ENCODE data around the gene WDR33.

The WDR33 gene

DNA sequence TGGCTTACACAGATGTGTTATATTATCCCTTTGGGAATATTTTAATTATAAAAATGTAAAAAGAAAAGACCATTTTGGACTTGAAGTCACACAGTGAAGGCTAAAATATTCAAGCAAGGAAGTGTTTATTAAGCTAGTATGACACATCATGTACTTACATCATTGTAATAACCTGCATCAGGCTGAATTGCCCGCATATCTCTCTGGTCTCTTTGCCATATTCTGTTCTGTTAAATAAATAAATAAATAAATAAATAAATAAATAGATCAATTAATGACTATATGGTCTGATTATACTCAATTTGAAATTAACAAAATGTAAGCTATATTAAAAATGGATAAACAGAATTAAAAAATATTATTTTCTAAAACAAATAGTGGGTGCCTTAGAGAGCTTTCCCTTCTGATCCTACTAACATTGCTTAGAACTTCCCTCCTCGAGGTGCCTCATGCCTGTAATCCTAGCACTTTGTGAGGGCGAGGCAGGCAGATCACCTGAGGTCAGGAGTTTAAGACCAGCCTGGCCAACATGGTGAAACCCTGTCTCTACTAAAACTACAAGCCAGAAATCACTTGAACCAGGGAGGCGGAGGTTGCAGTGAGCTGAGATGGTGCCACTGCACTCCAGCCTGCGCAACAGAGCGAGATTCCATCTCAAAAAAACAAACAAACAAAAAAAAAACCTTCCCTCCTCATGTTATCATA is 42.0 kb downstream of the WDR33 start:
- TF ChIP-seq, protein P1, sequence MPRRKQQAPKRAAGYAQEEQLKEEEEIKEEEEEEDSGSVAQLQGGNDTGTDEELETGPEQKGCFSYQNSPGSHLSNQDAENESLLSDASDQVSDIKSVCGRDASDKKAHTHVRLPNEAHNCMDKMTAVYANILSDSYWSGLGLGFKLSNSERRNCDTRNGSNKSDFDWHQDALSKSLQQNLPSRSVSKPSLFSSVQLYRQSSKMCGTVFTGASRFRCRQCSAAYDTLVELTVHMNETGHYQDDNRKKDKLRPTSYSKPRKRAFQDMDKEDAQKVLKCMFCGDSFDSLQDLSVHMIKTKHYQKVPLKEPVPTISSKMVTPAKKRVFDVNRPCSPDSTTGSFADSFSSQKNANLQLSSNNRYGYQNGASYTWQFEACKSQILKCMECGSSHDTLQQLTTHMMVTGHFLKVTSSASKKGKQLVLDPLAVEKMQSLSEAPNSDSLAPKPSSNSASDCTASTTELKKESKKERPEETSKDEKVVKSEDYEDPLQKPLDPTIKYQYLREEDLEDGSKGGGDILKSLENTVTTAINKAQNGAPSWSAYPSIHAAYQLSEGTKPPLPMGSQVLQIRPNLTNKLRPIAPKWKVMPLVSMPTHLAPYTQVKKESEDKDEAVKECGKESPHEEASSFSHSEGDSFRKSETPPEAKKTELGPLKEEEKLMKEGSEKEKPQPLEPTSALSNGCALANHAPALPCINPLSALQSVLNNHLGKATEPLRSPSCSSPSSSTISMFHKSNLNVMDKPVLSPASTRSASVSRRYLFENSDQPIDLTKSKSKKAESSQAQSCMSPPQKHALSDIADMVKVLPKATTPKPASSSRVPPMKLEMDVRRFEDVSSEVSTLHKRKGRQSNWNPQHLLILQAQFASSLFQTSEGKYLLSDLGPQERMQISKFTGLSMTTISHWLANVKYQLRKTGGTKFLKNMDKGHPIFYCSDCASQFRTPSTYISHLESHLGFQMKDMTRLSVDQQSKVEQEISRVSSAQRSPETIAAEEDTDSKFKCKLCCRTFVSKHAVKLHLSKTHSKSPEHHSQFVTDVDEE (CRISPR knock-in tag; IDR thresholded peaks at IDR 0.05): no peak
- TF ChIP-seq, protein P2, sequence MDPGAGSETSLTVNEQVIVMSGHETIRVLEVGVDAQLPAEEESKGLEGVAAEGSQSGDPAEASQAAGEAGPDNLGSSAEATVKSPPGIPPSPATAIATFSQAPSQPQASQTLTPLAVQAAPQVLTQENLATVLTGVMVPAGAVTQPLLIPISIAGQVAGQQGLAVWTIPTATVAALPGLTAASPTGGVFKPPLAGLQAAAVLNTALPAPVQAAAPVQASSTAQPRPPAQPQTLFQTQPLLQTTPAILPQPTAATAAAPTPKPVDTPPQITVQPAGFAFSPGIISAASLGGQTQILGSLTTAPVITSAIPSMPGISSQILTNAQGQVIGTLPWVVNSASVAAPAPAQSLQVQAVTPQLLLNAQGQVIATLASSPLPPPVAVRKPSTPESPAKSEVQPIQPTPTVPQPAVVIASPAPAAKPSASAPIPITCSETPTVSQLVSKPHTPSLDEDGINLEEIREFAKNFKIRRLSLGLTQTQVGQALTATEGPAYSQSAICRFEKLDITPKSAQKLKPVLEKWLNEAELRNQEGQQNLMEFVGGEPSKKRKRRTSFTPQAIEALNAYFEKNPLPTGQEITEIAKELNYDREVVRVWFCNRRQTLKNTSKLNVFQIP (CRISPR knock-in tag; IDR thresholded peaks at IDR 0.05; ENCODE audit: borderline replicate concordance, low read depth): no peak
- TF ChIP-seq TOX (CRISPR knock-in tag; IDR thresholded peaks at IDR 0.05; ENCODE audit: borderline replicate concordance) (no peak), ZNF70 (CRISPR knock-in tag; IDR thresholded peaks at IDR 0.05) (no peak), ZNF565 (CRISPR knock-in tag; conservative IDR thresholded peaks at IDR 0.05; ENCODE audit: low read depth) (no peak), ZFP3 (CRISPR knock-in tag; IDR thresholded peaks at IDR 0.05) (no peak), ARNTL (CRISPR knock-in tag; IDR thresholded peaks at IDR 0.05; ENCODE audit: borderline replicate concordance, low read depth) (no peak), PPARA (CRISPR knock-in tag; IDR thresholded peaks at IDR 0.05; ENCODE audit: borderline replicate concordance) (no peak), BACH2 (CRISPR knock-in tag; IDR thresholded peaks at IDR 0.05; ENCODE audit: borderline replicate concordance) (no peak), ESRRG (CRISPR knock-in tag; IDR thresholded peaks at IDR 0.05) (no peak), ZC3H10 (CRISPR knock-in tag; IDR thresholded peaks at IDR 0.05) (no peak), SNAI2 (CRISPR knock-in tag; IDR thresholded peaks at IDR 0.05) (no peak), TCF4 (CRISPR knock-in tag; IDR thresholded peaks at IDR 0.05; ENCODE audit: borderline replicate concordance) (no peak), ZNF8 (CRISPR knock-in tag; IDR thresholded peaks at IDR 0.05) (no peak)
- TF ChIP-seq, protein P3, sequence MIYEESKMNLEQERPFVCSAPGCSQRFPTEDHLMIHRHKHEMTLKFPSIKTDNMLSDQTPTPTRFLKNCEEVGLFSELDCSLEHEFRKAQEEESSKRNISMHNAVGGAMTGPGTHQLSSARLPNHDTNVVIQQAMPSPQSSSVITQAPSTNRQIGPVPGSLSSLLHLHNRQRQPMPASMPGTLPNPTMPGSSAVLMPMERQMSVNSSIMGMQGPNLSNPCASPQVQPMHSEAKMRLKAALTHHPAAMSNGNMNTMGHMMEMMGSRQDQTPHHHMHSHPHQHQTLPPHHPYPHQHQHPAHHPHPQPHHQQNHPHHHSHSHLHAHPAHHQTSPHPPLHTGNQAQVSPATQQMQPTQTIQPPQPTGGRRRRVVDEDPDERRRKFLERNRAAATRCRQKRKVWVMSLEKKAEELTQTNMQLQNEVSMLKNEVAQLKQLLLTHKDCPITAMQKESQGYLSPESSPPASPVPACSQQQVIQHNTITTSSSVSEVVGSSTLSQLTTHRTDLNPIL (CRISPR knock-in tag; IDR thresholded peaks at IDR 0.05; ENCODE audit: low read depth): no peak
- ATAC-seq: no peak

DNA sequence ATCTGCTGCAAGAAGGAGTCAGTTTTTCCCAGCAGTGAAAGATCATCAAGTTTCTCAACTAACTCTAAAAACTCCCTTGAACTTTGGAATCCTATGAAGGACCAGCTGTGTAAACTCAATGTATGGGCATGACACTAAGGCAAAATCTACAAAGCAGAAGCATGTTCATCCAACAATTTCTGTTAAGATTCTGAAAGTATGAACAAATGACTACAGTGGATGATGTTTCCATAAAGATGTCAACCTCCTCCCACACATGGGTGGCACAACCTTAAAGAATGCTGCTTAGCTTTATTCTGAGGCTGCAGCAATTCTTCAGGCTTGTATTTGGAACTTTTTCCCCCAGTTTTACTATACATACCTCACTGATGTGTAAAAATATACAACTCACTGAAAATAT is 47.2 kb downstream of the WDR33 start:
- TF ChIP-seq ZFP3 (CRISPR knock-in tag; IDR thresholded peaks at IDR 0.05): no peak
- TF ChIP-seq ZFP30 (CRISPR knock-in tag; IDR thresholded peaks at IDR 0.05): no peak
- TF ChIP-seq PPARA (CRISPR knock-in tag; IDR thresholded peaks at IDR 0.05; ENCODE audit: borderline replicate concordance): no peak
- TF ChIP-seq, protein P4, sequence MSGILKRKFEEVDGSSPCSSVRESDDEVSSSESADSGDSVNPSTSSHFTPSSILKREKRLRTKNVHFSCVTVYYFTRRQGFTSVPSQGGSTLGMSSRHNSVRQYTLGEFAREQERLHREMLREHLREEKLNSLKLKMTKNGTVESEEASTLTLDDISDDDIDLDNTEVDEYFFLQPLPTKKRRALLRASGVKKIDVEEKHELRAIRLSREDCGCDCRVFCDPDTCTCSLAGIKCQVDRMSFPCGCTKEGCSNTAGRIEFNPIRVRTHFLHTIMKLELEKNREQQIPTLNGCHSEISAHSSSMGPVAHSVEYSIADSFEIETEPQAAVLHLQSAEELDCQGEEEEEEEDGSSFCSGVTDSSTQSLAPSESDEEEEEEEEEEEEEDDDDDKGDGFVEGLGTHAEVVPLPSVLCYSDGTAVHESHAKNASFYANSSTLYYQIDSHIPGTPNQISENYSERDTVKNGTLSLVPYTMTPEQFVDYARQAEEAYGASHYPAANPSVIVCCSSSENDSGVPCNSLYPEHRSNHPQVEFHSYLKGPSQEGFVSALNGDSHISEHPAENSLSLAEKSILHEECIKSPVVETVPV (CRISPR knock-in tag; IDR thresholded peaks at IDR 0.05): no peak
- TF ChIP-seq, protein P2 (CRISPR knock-in tag; IDR thresholded peaks at IDR 0.05; ENCODE audit: borderline replicate concordance, low read depth): no peak
- no peak for TF ChIP-seq RARB (CRISPR knock-in tag; IDR thresholded peaks at IDR 0.05)
- no peak for TF ChIP-seq ESRRG (CRISPR knock-in tag; IDR thresholded peaks at IDR 0.05)
- TF ChIP-seq ARNTL (CRISPR knock-in tag; IDR thresholded peaks at IDR 0.05; ENCODE audit: borderline replicate concordance, low read depth): no peak
- no peak for TF ChIP-seq TOX (CRISPR knock-in tag; IDR thresholded peaks at IDR 0.05; ENCODE audit: borderline replicate concordance)
- TF ChIP-seq SNAI2 (CRISPR knock-in tag; IDR thresholded peaks at IDR 0.05): no peak
- TF ChIP-seq, protein P3 (CRISPR knock-in tag; IDR thresholded peaks at IDR 0.05; ENCODE audit: low read depth): no peak
- TF ChIP-seq TCF4 (CRISPR knock-in tag; IDR thresholded peaks at IDR 0.05; ENCODE audit: borderline replicate concordance): no peak
- TF ChIP-seq CSDC2 (CRISPR knock-in tag; IDR thresholded peaks at IDR 0.05): no peak
- TF ChIP-seq, protein P5, sequence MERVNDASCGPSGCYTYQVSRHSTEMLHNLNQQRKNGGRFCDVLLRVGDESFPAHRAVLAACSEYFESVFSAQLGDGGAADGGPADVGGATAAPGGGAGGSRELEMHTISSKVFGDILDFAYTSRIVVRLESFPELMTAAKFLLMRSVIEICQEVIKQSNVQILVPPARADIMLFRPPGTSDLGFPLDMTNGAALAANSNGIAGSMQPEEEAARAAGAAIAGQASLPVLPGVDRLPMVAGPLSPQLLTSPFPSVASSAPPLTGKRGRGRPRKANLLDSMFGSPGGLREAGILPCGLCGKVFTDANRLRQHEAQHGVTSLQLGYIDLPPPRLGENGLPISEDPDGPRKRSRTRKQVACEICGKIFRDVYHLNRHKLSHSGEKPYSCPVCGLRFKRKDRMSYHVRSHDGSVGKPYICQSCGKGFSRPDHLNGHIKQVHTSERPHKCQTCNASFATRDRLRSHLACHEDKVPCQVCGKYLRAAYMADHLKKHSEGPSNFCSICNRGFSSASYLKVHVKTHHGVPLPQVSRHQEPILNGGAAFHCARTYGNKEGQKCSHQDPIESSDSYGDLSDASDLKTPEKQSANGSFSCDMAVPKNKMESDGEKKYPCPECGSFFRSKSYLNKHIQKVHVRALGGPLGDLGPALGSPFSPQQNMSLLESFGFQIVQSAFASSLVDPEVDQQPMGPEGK (CRISPR knock-in tag; IDR thresholded peaks at IDR 0.05; ENCODE audit: borderline replicate concordance): no peak
- no peak for TF ChIP-seq OSR1 (CRISPR knock-in tag; IDR thresholded peaks at IDR 0.05)
- TF ChIP-seq, protein P1 (CRISPR knock-in tag; IDR thresholded peaks at IDR 0.05): no peak
- TF ChIP-seq ISL1 (CRISPR knock-in tag; IDR thresholded peaks at IDR 0.05): no peak
- no peak for TF ChIP-seq BACH2 (CRISPR knock-in tag; IDR thresholded peaks at IDR 0.05; ENCODE audit: borderline replicate concordance)
- TF ChIP-seq ZC3H10 (CRISPR knock-in tag; IDR thresholded peaks at IDR 0.05): no peak
- ATAC-seq: no peak

Data from SK-N-SH treated with all-trans-retinoic acid at 6 μM for 48 hours (cell line).